ENCODE results near the gene JARID2.

The JARID2 gene

DNA sequence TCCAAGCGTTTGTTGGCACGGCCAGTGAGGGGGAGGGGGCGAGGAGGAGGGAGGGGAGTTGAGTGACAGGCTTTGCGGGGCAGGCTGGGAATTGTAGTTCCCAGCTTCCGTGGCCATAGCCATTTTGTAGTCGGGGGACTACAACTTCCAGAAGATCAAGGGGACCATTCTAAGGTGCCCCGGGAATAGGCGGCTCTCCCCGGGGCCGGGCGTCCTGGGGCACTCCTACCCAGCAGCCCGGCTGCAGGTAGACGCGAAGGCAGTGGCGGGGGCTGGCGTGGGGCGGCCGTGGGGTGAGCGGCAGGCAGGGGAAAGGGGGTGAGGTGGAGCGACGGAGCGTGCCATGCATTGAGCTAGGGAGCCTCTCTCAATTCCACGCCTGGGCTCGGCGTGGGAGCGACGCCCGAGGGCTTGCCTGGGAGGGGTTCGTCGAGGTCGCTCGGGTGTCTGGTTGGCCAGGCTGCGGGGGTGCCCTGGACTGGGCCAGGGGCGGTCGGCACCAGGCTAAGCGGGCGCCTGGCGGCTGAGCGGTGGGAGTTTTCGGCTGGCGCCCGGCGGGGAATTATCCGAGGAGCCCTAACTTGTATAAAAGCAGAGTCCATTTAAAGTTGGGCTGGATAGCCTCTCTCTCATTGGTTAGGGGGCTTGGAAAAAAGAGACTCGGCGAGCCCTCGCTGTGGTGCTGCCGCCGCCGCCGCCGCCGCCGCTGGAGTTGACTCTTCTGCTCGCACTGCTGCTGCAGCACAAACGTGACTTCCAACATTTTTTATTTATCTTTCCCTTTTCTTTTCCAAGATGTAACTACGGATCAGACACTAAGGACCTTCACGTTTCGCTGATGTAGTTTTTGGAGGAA is at the start of gene JARID2:
Gene JARID2 (plus strand): TSS at position 709 of the 856 bp plus-strand sequence. CDS start 471 bp downstream, outside the sequence.
- DNase-seq (ENCODE audit: low read depth): peak; percentile 95

GRCh38 chr6:15200087-15200486 is 45.8 kb upstream of the JARID2 start:
- no peak for DNase-seq (ENCODE audit: low read depth)

GRCh38 chr6:15205321-15205720 is 40.5 kb upstream of the JARID2 start:
- DNase-seq (ENCODE audit: low read depth): no peak

DNA sequence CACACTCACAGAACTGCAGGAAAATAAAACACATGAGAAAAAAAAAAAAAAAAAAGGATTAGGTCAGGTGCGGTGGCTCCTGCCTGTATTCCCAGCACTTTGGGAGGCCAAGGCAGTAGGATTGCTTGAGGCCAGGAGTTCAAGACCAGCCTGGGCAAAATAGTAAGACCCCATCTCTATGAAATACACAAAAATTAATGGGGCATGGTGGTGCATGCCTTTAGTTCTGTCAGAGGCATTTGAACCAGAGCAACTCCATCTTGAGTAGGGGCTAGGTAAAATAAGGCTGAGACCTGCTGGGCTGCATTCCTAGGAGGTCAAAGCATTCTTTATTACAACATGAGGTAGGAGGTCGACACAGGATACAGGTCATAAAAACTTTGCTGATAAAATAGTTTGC is 39.0 kb upstream of the JARID2 start:
- no peak for DNase-seq (ENCODE audit: low read depth)

GRCh38 chr6:15207923-15208322 is 37.9 kb upstream of the JARID2 start:
- peak; percentile 72 for DNase-seq (ENCODE audit: low read depth)

GRCh38 chr6:15213838-15214400 is 31.9 kb upstream of the JARID2 start:
- no peak for DNase-seq (ENCODE audit: low read depth)

DNA sequence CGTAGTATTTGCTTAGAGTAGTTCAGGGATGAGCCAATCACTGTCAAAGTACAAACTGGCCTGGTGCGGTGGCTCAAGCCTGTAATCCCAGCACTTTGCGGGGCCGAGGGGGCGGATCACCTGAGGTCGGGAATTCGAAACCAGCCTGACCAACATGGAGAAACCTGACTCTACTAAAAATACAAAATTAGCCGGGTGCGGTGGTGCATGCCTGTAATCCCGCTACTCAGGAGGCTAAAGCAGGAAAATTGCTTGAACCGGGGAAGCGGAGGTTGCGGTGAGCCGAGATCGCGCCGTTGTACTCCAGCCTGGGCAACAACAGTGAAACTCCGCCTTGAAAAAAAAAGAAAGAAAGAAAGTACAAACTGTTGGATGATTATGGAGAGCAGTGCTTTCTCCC is 27.5 kb upstream of the JARID2 start:
- no peak for DNase-seq (ENCODE audit: low read depth)

GRCh38 chr6:15220062-15220461 is 25.8 kb upstream of the JARID2 start:
- no peak for DNase-seq (ENCODE audit: low read depth)

DNA sequence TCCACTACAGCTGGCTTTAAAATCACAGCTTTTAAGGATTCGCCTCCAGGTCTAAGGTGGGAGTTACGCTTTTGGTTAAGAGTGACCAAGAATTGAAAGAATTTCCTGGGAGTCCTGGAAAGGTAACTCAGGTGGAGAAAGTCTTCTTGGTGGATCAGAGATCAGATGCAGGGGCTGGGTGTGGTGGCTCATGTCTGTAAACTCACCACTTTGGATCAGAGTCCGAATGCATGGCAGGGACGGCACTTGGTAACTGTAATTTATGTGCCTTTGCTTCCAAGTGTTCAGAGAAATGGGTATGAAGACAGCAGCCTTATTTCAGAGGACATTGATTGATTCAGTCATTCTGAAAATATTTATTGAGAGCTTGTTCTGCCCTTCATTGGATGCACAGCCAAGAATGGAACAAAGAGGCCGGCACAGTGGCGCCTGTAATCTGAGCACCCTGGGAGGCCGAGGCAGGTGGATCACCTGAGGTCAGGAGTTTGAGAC is 18.0 kb upstream of the JARID2 start:
- DNase-seq (ENCODE audit: low read depth): no peak

DNA sequence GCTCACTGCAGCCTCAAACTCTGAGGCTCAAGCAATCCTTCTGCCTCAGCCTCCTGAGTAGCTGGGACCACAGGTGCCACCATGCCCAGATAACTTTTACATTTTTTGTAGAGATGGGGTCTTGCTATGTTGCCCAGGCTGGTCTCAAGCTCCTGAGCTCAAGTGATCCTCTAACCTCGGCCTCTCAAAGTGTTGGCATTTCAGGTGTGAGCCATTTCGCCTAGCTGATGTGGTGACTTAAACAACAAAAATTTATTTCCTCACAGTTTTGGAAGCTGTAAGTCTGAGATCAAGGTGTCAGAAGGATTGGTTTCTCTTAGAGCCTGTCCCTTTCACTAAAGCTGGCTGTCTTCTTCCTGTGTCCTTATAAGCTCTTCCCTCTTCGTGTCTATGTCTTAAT is 15.0 kb upstream of the JARID2 start:
- no peak for DNase-seq (ENCODE audit: low read depth)

GRCh38 chr6:15232836-15233510 is 12.9 kb upstream of the JARID2 start:
- DNase-seq (ENCODE audit: low read depth): no peak

DNA sequence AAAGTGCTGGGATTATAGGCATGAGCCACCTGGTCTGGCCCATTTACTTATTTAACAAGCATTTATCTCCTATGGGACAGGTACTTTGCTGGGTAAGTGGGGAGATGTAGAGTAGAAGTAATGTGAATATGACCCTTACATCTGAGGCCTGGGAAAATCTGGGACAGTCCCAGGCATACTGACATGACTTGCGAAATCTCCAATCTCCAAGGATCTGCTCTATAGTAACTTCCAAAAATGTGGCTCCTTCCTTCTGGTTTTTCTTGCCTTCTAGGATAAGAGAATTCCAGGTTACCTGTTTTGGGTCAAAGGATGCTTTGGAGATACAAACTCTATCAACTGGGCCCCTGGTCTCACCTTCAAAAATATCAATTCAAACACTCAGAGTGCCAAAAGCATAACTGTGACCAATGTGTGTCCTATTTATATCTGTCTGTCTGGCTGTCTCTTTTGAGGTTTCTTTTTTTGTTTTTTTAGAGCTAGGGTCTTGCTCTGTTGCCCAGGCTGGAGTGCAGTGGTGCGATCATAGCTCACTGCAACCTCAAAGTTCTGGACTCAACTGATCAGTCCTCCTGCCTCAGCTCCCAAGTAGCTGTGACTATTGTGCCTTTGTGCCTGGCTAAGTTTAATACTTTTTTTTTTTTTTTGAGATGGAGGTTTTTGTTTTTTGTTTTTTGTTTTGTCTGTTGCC is 11.7 kb upstream of the JARID2 start:
- no peak for DNase-seq (ENCODE audit: low read depth)

DNA sequence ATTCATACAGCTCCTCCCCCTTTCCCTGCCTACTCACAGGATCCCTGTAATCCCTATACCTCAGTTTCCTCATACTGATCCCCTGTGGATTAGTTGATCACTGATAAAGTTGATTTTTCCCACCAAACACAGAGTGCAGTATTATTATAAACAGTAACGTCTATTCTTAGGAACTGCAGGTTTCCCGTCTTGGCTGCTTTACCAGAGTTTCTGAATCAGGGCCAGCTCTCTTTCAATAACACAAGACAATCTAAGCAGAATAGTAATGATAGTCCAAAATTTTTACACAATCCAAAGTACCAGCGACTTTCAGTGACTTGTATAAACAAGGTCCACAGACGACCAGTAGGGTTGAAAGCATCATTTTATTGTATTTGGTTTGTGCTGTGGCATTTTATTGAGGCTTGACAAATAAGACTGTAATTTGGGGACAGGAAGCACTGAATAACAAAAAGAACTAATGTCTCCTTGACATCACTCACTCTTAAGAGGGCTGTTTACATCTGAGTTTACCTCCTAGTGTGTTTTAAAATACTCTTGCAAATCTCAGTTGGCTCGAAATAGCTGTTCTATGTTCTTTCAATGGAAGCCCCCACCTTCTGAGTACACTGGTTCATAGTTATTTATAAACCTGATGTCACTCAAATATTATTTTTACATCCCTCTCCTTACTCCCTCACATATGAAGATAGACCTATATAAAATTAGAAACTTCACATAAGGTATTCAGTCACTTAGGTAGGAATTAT is 6.1 kb upstream of the JARID2 start:
- no peak for DNase-seq (ENCODE audit: low read depth)

DNA sequence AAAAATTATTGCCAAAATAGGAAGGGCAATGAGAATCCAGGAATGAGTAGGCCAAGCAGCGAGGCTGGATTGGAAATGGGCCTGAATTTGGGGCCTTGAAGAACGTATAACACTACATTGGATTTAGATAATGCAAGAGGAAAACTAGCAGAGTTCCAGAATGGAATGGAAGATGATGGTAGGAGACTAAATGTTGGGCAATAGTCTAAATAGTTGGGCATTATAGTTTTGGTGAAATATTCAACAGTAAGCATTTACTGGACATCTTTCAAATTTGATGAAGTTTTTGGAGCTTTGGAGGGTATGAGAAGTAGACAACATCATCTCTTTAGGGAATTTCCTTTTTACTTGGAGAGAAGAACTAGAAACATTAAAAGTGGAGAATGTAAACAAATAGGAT is 3.4 kb upstream of the JARID2 start:
- DNase-seq (ENCODE audit: low read depth): no peak

- DNase-seq (ENCODE audit: low read depth): no peak
Observed at GRCh38 chr6:15242937-15243614, 2.8 kb upstream of the JARID2 start.

- no peak for DNase-seq (ENCODE audit: low read depth)
Observed at GRCh38 chr6:15243910-15244619, 1.8 kb upstream of the JARID2 start.

DNA sequence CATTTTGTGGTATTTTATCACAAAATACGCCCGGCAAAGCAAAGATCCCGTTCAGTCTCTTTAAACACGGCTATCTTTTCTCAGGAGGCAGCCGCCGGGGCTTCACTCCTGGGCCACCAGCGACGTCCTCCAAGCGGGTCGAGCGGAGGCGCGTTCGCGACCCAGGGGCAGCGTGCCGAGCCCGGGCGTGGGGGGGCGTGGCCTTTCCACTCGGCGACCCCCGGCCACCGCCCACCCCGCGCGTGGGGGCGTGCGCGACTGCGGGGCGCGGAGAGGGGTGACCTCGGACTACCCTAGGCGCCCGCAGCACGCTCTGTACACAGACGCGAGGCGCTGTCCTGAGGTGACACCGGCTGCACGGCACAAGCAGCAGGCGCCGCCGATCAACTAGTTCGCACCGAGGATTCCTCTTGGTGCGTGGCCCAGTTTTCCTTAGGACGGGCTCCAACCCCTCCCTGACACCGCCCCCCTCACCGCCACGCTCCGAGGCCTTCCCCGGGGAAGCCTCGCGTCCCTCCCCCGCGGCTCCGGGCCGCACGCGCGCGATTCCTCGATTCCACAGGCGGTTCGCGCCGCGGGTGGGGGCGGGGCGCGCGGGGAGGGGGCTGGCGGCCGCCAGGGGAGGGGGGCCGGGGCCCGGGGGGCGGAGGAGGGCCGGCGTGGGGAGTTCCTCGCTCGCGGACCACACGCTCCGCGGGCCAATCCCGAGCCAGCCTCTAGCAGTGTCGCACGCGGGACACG is 1.1 kb upstream of the JARID2 start:
- no peak for DNase-seq (ENCODE audit: low read depth)

GRCh38 chr6:15246217-15246665 is 372 bp downstream of the JARID2 start:
- DNase-seq (ENCODE audit: low read depth): no peak

DNA sequence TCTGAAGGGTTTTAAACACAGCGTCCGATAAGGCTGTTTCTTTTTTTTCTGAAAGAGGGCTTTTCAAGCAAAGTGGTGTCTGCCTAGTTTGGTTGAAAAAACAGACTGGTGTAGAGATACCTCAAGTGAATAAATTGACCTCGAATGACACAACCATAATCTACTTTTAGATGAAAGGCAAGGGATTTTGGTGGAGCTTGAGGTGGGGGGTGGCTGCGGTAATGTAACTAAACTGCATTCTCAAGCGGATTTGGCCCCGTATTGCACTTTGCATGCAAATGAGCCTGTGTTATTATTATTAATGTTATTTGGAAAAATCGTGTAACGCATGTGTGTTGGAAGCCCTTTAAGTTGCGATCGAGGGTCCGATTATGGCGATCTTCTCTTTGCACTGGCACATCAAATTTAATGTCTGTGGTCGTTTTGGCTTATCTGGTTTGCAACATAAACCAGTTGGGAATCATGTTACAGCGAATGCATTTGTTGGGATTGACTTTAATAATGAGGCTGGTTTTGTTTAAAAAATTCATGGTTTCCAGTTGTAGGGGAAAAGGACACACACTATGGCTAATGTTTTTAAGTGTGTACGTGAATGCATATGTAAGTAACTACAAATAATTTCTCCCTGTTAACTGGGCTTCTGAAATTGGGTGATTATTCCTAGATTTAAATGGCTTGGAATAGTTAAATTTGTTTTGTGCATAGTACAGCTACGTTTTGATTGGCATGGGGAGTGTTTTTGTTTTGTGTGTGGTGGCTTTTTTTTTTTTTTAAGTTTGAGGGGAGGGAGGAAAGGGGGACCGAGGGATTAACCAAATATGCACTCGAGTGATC is 1.0 kb downstream of the JARID2 start:
- DNase-seq (ENCODE audit: low read depth): no peak

Data from stromal cell of bone marrow (primary cell).